ENCODE measurements around the gene RPP40.
"Not testable (repeated sequence)": the region's sequence is repeated elsewhere in the genome, so short reads cannot be mapped to it uniquely, and the experiment has no call there.

RPP40 gene, protein sequence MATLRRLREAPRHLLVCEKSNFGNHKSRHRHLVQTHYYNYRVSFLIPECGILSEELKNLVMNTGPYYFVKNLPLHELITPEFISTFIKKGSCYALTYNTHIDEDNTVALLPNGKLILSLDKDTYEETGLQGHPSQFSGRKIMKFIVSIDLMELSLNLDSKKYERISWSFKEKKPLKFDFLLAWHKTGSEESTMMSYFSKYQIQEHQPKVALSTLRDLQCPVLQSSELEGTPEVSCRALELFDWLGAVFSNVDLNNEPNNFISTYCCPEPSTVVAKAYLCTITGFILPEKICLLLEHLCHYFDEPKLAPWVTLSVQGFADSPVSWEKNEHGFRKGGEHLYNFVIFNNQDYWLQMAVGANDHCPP

DNA sequence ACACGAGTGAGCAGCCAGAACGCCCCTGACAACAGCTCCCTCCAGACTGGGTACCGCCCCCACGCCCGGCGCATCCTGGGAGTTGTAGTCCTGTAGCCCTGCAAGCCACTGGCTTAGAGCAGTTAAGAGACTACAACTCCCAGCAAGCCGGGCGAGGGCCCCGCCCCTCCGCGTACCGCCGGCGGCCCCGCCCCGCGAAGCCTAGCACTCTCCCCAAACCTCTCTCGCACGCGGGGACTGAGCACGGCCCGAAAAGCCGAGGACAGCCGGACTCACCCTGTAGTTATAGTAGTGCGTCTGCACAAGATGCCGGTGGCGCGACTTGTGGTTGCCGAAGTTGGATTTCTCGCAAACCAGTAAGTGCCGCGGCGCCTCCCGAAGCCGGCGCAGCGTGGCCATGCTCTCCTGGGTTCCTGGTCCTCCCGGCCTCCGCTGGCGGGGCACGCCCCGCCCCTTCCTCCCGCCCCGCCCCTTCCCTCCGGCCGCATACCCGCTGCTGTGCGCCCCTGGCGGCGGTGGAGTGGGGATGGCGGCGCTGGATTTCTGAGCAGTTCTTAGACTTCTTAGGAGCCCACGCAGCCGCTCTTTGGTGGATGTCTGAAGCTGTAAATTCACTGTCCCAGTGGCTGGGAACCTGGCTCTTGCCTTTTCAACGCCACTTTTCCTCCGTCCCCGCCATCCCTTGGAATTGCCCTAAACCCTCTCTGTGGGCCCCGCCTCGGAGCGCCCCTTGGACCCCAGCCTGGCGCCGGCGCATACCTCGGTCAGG, at the start of gene RPP40:
TSS of gene RPP40 (minus strand) at position 434 of the 769 bp plus-strand sequence. CDS start at position 399, 35 bp downstream.
- peak; percentile 97 for DNase-seq (ENCODE audit: low read depth)

DNA sequence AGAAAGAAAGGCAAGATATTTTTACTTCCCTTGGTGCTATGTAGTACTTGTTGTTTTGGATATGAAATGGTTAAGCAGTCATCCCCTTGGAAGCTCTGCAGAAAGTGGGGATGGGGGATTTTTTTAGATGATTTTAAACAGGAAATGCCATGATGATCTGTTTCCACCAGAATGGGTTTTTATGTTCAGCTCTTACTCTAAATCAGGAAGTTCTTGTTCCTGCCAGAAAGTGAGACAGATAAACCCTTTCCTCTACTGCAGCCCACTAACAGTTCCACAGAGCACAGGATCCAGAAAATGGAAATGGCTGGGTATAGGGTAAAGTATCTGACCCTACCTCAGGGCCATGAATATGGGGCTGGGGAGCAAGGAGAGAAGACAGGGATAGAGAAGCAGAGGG, 49.2 kb upstream of the RPP40 start:
- peak; percentile 76 for DNase-seq (ENCODE audit: low read depth)

DNA sequence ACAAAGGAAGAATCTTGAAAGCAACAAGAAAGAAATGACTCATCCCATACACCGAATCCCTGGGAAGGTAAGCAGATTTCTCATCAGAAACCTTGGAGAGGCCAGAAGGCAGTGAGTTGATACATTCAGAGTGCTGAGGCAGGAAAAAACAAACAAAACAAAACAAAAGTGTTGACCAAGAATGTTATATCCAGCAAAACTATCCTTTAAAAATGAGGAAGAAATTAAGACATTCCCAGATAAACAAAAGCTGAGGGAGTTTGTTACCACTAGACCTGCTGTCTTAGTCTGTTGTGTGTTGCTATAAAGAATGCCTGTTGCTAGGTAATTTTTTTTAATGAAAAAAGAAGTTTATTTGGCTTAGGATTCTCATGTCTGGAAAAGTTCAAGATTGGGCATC, 47.6 kb upstream of the RPP40 start:
- no peak for DNase-seq (ENCODE audit: low read depth)

DNA sequence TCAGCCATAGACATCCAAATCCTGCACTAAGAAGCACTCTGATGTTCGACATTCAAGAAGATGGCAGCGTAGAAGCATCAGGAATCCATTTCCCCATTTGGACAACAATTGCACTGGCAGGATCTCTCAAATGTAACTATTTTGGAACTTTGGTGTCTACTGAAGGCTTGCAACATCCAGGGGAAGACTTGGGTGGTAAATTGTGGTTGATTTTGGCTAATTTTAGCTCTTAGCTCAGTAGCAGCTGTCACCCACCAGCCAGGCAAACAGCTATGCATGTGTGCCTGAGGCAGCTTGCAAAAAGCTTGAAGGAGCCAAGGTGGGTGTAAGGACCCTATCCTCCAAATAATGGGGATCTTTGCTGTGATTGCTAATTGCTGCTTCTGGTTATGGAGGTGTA, 46.2 kb upstream of the RPP40 start:
- peak; percentile 47 for DNase-seq (ENCODE audit: low read depth)

DNA sequence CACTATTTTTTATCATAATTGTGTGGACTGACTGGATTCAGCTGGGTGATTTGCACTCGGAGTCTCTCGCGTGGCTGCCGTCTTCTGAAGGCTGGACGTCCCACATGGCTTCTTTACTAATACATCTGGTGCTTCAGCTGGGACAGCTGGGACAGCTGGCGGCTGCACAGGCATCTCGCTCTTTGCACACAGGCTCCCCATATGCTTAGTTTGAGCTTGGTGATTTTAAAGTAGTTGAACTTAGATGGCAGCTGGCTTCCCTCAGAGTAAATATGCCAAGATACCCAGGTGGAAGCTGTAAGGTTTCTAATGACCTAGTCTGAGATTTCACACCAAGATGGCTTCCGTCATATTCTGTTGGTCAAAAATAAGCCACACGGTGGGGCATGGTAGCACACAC, 42.6 kb upstream of the RPP40 start:
- no peak for DNase-seq (ENCODE audit: low read depth)

DNA sequence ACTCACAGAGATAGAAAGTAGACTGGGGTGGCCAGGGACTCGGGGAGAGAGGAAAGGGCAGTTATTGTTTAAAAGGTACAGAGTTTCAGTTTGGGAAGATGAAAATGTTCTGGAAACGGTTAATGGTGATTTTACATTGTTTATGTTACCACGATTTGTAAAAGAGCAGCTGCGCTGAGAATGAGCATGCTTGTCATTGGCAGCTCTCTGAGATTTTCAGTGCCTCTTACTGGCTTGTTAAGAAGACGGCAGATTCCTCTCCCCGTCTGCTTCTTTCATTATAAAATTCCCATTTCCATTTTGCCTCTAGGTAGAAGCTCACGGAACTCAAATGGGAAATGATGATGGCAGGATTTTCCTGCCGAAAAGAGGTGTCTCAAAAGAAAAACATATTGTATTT, 41.6 kb upstream of the RPP40 start:
- DNase-seq (ENCODE audit: low read depth): no peak

DNA sequence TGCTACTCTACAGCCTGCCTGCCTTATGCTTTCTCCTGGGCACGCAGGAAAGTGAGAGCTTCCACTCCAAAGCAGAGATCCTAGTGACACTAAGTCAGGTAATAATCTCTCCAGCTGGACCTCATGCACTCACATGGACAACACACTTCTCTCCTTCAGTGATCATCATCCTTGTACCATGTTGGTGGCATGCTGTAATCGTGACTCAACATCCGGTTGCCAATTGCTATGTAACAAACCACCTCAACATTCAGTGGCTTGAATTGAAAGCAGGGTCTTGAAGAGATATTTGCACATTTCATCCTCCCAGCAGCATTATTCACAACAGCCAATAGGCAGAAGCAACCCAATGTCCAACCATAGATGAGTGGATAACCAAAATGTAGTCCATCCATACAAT, 41.0 kb upstream of the RPP40 start:
- DNase-seq (ENCODE audit: low read depth): peak; percentile 72

DNA sequence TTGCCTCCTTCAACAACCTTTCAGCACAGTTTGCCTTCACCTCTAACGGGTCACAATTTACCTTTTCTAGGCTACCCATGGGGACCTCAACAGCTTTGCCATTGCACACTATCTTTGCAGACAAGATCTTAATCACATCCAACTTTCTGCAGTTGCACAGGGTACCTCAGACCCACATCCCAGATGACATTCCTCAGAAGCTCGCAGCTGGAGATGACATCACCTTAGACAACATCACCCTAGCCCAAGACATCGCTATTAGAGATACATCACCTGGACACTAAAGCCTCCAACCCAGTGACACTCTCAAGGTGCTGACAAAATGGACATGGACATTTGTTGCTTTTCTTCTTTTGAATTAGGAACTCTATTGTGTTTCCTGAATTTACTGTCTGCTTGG, 38.6 kb upstream of the RPP40 start:
- DNase-seq (ENCODE audit: low read depth): no peak

DNA sequence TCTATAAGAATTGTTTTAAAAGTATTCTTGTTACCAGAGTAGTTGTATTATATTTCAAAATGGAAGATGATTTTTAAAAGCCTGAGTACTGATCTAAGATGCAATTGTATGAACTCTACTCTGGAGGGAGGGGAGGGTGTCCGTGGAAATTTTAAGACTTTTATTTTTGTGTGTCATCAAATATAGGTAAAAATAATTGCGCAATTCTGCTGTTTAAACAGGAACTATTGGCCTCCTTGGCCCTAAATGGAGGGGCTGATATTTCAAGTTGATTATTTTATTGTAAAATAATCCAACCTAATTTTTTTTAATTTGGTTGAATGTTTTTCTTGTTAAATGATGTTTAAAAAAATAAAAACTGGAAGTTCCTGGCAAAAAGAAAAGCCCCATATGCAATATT, 38.1 kb upstream of the RPP40 start:
- DNase-seq (ENCODE audit: low read depth): no peak

DNA sequence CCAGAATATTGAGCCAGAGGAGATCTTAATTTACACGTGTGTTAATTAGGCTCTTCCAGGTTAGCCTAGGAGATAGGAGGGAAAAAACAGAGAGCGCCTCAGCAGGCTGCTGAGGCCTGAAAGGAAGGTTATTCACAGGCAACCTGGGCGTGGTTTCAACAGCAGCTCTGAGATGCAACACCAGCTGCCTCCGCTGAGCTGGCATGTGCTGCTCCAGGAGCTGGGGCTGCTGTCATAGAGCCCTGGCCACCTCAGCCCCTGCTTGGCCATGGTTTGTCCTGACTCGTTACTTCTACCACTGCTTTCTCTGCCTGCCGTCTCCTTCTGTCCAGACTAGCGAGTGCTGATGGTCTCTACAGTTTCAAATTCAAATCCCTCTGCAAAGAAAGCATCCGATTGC, 32.4 kb upstream of the RPP40 start:
- DNase-seq (ENCODE audit: low read depth): peak; percentile 66

DNA sequence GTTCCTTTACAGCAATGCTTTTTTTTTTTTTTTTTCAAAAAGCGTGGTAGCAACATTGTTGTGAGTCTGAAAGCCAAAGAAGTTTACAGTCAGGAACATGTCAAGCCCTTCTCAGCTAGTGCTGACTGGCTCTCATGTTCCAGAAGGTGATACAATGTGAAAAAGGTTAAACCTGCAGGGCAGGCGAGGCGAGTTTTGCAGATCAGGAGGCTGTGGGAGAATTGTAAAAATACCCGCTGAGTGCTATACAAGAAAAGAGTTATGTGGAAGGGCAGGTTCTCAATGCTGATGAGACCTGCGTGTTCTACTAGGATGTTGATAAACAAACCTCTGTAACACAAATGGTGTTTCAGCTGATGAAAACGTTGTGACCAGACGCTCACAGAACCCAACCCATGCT, 30.9 kb upstream of the RPP40 start:
- no peak for DNase-seq (ENCODE audit: low read depth)

DNA sequence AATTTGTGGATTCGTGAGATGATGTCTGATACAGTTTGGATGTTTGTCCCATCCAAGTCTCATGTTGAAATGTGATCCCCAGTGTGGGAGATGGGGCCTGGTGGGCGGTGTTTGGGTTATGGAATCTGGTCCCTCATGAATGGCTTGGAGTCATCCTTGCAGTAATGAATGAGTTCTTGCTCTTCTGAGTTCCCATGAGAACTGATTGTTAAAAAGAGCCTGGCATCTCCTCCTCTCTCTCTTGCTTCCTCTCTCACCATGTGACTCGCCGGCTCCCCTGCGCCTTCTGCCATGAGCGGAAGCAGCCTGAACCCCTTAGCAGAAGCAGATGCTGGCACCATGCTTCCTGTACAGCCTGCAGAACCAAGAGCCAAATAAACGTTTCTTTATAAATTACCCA, 30.5 kb upstream of the RPP40 start:
- no peak for DNase-seq (ENCODE audit: low read depth)

DNA sequence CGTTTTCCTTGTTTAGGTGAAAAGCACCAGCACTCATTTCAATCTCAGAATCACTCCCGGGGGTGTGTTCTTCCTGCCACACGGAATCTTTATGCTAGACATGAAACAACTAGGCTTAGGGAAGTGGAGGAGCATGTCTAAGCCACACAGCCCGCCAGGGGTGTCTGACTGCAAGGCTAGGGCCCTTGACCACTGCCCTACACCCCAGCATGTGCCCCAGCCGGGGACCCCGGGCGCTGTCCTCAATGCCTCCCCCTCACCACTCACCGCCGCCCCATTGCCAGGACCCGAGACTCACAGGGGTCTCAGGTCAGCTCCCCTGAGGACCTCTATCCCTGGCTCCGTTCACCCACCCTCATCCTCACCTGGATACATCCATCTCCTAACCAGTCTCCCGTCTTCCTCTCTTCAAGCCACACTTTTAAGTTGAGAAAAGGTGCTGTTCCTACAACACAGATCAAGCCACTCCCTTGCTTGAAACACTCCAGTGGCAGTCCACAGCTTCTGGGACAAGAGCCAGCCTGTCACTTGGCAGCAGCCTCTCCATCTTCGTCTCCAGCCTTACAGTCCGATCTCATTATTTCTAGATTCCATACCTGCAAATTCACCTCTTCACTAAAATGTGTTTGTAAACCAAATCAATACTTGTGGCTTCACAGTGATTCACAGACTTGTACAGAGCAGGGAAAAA, 29.5 kb upstream of the RPP40 start:
- not testable (repeated sequence) for DNase-seq (ENCODE audit: low read depth)

DNA sequence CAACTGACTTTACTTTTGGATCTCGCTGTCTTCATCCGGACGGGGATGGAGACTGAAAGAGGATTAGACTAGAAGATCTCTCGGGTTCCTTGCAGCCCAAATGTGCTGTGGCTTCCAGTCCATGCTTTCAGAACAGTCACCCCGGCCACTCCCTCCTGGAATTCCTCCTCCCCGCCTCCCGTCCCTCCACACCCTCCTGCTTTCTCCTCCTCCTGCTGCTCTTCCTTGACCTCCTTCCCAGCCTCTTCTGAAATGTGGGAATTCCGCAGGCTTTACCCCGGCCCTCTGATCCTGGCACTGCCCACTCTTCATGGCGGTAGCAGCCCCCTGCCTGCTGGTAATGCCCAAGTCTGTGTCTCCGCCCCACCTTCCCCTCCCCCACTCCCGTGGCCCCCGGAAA, 28.9 kb upstream of the RPP40 start:
- peak; percentile 67 for DNase-seq (ENCODE audit: low read depth)

DNA sequence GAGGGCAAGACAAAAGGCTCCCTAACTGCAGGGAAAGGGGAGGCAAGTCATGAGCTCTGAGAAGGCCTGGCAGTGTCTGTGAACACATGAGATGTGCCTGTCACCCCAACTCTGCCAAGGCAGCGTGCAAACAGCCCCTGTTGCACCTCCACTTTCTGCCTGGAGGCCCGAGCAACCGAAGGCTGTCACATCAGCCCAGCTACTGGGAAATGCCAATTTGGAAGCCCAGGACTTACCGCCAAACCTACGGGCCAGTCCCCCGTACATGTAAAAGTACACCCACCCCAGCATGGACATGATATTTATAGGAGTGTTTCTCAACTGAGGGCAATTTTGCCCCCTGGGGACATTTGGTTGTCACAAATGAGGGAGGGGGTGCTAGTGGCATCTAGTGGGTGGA, 27.3 kb upstream of the RPP40 start:
- DNase-seq (ENCODE audit: low read depth): no peak

DNA sequence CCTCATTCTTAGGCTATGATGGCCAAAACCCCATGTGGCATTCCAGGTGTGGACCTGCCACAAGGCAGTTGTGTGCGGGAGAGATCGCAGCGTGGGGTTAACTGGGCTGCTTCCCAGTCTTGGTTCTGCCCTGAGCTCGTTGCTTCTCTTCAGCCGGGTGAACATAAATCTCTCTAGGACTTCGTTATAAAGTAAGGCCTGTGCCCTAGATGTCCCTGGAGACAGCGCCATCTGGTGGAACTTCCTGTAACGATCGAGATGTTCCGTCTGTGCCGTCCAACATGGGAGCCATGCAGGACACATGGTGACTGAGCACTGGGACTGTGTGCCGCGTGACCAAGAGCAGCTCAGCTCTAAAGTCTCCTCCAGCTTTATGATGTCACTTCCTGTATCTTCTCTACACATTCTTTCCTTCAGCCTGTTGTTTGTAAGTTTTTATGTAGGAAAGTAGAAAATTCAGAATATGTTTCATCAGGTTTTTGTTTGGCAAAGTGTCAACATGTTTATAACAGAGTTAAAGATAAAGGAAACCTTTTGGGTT, 26.8 kb upstream of the RPP40 start:
- DNase-seq (ENCODE audit: low read depth): peak; percentile 87

DNA sequence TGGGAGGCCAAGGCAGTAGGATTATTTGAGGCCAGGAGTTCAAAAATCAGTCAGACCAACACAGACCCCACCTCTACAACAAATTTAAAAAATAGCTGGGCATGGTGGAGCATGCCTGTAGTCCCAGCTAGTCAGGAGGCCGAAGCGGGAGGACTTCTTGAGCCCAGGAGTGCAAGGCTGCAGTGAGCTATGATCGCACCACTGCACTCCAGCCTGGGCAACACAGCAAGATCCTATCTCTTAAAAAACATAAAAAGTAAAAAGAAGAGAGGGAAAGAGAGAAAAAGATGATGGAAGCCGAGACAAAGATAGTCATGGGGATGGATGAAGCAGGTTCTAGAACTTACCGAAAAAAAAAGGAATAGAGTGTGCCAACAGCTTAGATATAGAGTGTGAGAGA, 25.8 kb upstream of the RPP40 start:
- DNase-seq (ENCODE audit: low read depth): no peak

DNA sequence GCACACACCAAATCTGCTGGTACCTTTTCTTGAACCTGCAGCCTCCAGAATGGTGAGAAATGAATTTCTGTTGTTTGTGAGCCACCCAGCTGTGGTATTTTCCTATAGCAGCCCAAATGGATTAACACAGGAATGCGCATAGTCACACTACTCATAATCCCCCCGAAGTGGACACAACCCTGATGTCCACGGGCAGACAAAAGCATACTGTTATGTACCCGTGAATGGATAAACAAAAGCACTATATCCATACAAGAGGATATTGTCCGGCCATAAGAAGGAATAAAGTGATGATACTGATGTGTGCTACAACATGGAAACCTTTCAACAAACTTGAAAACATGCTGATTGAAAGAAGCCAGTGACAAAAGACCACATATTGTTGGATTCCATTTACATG, 25.1 kb upstream of the RPP40 start:
- DNase-seq (ENCODE audit: low read depth): no peak

DNA sequence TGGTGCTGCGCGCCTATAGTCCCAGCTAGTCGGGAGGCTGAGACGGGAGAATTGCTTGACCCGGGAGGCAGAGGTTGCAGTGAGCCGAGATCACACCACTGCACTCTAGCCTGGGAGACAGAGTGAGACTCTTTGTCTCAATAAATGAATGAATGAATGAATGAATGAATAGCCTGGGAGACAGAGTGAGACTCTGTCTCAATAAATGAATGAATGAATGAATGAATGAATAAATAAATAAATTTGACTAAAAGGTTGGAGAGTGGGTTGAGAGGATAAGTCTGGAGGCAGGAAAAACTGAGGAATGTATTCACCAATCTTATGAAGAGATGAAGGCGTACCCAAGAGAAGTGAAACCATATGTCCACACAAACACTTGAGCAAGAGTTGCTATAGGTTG, 24.5 kb upstream of the RPP40 start:
- no peak for DNase-seq (ENCODE audit: low read depth)

DNA sequence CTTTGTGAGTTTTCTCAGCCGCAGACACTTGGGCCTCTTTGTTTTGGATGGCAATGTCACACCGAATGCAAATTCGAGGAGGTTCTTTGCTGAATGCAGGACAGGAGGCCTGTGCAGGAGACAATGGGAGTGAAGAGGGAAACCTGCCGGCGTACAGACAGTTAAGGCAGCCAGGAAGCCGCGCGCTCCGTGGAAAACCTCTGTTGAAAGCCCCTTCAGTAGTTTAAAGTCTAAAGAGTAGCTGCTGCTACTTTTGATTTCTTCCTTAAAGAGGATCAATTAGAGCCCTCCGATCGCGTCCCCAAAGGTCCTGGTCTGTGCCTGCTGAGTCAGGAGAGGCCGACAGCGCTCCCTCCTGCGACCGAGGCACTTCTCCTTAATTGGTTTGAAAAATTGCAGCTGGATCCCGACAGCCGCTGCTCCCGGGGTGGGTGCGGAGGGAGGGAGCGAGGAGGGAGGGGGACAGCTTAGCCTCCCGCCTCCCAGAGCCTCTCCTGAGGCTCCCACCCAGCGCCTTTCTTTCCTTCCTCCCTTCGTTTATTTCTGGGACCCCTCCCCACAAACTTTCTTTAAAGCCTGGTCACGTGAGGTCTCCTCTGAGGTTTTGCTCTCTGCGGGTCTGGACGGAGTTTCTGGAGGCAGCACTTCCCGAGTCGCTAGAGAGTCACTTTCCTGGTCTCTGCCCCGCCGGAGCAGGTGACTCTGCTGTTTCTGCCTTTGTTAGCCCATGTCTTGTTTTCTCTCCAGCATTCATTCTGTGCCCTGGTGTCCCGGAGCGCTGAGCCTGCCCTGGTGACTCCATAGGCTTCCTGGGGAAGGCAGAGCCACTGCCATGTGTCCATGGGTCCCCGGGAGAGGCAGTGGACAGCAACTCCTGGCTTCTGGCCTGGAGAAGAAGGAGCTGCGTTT, 22.3 kb upstream of the RPP40 start:
- DNase-seq (ENCODE audit: low read depth): peak; percentile 59

DNA sequence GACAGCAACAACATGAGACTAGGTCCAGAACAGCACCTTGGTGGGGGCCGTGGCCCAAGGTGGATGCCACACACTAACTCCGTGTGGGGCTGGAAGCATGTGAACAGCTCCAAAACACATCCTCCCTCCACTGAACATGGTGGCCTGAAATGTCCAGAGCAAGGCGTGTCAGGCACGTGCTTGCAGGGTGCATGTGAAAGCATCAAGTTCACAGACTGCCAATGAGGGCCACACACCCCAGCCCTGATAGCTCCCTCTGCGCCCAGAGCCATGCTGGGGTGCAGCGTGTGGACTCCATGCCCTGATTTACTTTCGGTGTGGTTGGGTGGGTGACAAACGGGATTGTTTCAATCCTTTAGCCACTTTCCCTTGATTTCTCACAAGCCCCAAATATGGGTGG, 20.1 kb upstream of the RPP40 start:
- no peak for DNase-seq (ENCODE audit: low read depth)

DNA sequence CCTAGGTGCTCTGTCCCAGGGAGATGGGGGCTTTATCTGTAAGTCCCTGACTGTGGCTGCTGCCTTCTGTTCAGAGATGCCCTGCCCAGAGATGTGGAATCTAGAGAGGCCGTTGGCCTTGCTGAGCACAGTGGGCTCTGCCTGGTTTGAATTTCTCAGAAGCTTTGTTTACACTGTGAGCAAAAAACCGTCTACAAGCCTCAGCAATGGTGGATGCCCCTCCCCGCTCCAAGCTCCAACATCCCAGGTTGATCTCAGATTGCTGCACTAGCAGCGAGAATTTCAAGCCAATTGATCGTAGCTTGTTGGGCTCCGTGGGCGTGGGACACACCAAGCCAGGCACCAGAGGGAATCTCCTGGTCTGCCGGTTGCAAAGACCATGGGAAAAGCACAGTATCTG, 16.3 kb upstream of the RPP40 start:
- no peak for DNase-seq (ENCODE audit: low read depth)
